SK-N-MC (cell line): Measurements from ENCODE around the gene CLCN6.
A peak's percentile ranks its signal among the peaks of the same experiment; 100 is the strongest.

Experiments
- DNase-seq: peaks from one replicate; pipeline ENCODE4 v3.0.0-alpha.2; 2011; ENCODE audit warnings: low read depth, low spot score
- H3K27ac ChIP-seq: fragments of 200-600 bp; sonication (generic); 2 replicates; pipeline ENCODE4 v1.5.1; 2016; ENCODE audit warnings: mixed run types
- H3K36me3 ChIP-seq: fragments of 200-600 bp; sonication (generic); 2 replicates; pipeline ENCODE4 v1.6.1; 2017; ENCODE audit warnings: antibody characterized with exemption, low read length, mixed read lengths; ENCODE audit not compliant: insufficient read depth
- H3K4me3 ChIP-seq: fragments of 200-600 bp; sonication (generic); 2 replicates; pipeline ENCODE4 v1.5.1; 2016
- H3K9ac ChIP-seq: fragments of 200-600 bp; sonication (generic); 2 replicates; pipeline ENCODE4 v1.8.0; 2017; ENCODE audit warnings: mixed run types, mixed read lengths; ENCODE audit not compliant: insufficient read length
- H3K9me3 ChIP-seq: fragments of 200-600 bp; sonication (generic); 2 replicates; pipeline ENCODE4 v1.6.1; 2017; ENCODE audit warnings: low read depth, mild to moderate bottlenecking, antibody characterized with exemption, low read length, moderate library complexity, mixed read lengths
- EZH2 ChIP-seq: fragments of 200-600 bp; sonication (generic); IDR thresholded peaks from one replicate; pipeline ENCODE4 v1.6.1; 2017; ENCODE audit warnings: antibody characterized with exemption
- FOXP2 ChIP-seq: optimal IDR thresholded peaks from 2 replicates; pipeline ENCODE3; 2011; ENCODE audit warnings: mild to moderate bottlenecking, moderate library complexity; ENCODE audit not compliant: insufficient read depth; ENCODE audit errors: extremely low read length, control extremely low read depth
- POLR2AphosphoS5 ChIP-seq: IDR thresholded peaks from 2 replicates; pipeline ENCODE4 v1.6.1; 2012; ENCODE audit warnings: mild to moderate bottlenecking, low read depth, low read length, borderline replicate concordance

The CLCN6 gene

DNA sequence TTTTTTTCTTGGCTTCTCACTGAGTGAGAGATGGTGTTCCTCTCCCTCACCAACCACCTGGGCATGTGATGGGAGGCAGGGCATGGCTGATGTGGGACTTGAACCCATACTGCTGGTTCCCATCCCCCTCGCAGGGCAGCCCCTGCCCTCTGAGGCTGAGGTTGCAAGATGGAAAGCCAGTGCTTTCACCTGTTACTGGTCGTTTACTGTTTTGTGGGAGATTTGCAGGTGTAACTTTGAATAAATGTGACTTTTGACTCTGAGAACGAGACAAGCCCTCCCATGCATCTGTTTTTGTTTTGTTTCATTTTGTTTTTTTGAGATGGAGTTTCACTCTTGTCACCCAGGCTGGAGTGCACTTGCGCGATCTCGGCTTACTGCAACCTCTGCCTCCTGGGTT, 22.4 kb upstream of the CLCN6 start:
- TF ChIP-seq FOXP2 (no peak), POLR2AphosphoS5 (no peak), EZH2 (no peak)
- H3K9me3 ChIP-seq, result no peaks in the 10 kb centered on the region
- H3K4me3 ChIP-seq, result no peak overlapping the region
- H3K9ac ChIP-seq, result no peak overlapping the region
- H3K36me3 ChIP-seq, result no peaks in the 10 kb centered on the region
- H3K27ac ChIP-seq, result no peak overlapping the region
- DNase-seq, result no peak

DNA sequence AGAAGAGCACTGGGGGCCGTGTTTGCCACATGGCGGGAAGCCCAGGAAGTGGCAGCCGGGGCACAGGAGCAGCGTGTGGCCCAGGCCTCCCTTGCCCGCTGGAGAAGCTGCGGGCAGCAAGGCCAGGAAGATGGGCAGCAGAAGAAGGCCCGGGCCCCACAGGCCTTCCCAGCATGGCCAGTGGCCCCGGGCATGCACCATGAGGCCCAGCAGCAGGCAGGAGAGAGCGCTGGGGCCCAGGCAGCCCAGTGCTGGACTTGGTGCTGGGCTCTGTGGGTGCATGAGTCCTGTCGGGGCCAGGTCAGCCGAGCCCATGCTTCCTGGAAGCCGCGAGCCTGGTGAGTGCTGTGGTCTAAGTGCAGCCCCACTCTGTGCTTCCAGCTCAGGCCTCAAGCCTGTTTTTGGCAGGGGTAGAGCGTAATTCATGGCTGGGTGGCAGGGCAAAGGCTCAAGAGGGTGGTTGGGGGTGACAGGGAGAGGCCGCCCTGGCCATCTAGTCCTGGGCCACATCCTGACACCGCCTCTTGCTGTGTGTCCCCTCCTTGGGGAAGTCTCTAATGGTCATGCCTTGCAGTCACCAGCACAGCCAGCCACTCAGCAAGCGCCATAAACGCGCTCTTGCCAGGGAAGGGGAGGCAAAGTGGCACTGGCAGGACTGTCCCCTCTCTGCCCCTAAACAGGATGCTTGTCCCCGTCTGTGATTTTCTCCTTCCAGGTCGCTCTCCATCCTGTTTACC, 21.6 kb upstream of the CLCN6 start:
- DNase-seq, result no peak
- Histone ChIP-seq H3K27ac (no peak overlapping the region), H3K4me3 (no peak overlapping the region), H3K9me3 (no peaks in the 10 kb centered on the region), H3K36me3 (no peaks in the 10 kb centered on the region), H3K9ac (no peak overlapping the region)
- no peak for TF ChIP-seq FOXP2
- no peak for TF ChIP-seq POLR2AphosphoS5
- TF ChIP-seq EZH2, result no peak

GRCh38 chr1:11784993-11785769, 20.8 kb upstream of the CLCN6 start:
- no peak overlapping the region for H3K27ac ChIP-seq
- H3K9ac ChIP-seq, result no peak overlapping the region
- TF ChIP-seq POLR2AphosphoS5, result no peak
- no peak for TF ChIP-seq FOXP2
- no peak for TF ChIP-seq EZH2
- no peaks in the 10 kb centered on the region for H3K9me3 ChIP-seq
- H3K4me3 ChIP-seq, result no peak overlapping the region
- no peak for DNase-seq
- H3K36me3 ChIP-seq, result no peaks in the 10 kb centered on the region

DNA sequence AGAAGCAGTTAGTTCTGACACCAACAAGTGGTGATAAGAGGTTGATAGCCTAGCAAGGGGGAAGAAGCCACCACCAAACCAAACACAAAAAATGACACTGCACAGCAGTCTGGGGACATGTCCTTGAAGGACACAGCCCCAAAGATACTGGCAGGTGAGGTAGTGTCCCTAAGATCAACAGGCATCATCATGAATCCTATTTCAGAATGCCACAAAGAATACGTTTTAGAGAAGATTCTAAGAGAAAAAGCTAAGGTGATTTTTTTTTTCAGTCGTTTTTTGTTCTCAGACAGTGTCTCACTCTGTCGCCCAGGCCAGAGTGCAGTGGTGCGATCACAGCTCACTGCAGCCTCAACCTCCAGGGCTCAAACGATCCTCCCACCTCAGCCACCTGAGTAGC, 19.8 kb upstream of the CLCN6 start:
- Histone ChIP-seq H3K9ac (no peak overlapping the region), H3K36me3 (no peaks in the 10 kb centered on the region), H3K9me3 (no peaks in the 10 kb centered on the region), H3K4me3 (no peak overlapping the region), H3K27ac (no peak overlapping the region)
- no peak for DNase-seq
- no peak for TF ChIP-seq EZH2
- no peak for TF ChIP-seq FOXP2
- no peak for TF ChIP-seq POLR2AphosphoS5

DNA sequence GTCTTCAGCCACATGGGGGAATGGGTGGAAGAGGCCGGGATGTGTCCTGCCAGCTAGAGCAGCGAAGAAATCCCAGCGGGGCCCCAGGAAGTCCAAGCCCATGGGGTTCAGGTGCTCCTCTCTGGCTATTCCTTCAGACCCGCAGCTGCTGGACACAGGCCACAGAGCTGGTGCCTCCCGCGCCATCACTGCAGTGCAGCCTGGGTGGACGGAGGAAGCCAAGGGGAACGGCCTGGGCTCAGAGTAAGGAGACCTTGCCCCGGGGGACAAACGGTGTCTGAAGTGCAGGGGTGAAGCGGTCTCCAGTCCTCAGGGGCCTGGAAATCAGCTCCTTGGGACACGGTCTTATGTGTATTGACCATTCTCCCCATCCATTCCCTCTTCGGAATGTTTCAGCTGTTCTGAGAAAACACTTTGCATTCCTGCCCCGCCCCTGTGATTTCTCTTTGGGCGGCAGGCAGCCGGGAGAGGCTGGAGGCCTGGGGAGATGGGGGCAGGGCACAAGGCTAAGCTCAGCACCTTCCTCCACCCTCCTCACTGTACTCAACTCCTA, 18.7 kb upstream of the CLCN6 start:
- TF ChIP-seq EZH2 (no peak), POLR2AphosphoS5 (0 out of 2 replicates have a peak, but pooled peaks have one; percentile 9), FOXP2 (no peak)
- DNase-seq, result no peak
- no peaks in the 10 kb centered on the region for H3K36me3 ChIP-seq
- no peak overlapping the region for H3K27ac ChIP-seq
- no peak overlapping the region for H3K9ac ChIP-seq
- H3K9me3 ChIP-seq, result no peaks in the 10 kb centered on the region
- no peak overlapping the region for H3K4me3 ChIP-seq

GRCh38 chr1:11787804-11788436, 18.1 kb upstream of the CLCN6 start:
- H3K9ac ChIP-seq, result no peak overlapping the region
- H3K27ac ChIP-seq, result no peak overlapping the region
- DNase-seq, result no peak
- H3K9me3 ChIP-seq, result no peaks in the 10 kb centered on the region
- TF ChIP-seq POLR2AphosphoS5, result no peak
- TF ChIP-seq FOXP2, result no peak
- no peak for TF ChIP-seq EZH2
- no peak overlapping the region for H3K4me3 ChIP-seq
- H3K36me3 ChIP-seq, result no peaks in the 10 kb centered on the region

- TF ChIP-seq EZH2 (no peak), FOXP2 (no peak), POLR2AphosphoS5 (no peak)
- Histone ChIP-seq H3K9ac (no peak overlapping the region), H3K36me3 (no peaks in the 10 kb centered on the region), H3K27ac (no peak overlapping the region), H3K9me3 (no peaks in the 10 kb centered on the region), H3K4me3 (no peak overlapping the region)
- DNase-seq, result no peak
Measured at GRCh38 chr1:11788549-11789053, 17.4 kb upstream of the CLCN6 start.

DNA sequence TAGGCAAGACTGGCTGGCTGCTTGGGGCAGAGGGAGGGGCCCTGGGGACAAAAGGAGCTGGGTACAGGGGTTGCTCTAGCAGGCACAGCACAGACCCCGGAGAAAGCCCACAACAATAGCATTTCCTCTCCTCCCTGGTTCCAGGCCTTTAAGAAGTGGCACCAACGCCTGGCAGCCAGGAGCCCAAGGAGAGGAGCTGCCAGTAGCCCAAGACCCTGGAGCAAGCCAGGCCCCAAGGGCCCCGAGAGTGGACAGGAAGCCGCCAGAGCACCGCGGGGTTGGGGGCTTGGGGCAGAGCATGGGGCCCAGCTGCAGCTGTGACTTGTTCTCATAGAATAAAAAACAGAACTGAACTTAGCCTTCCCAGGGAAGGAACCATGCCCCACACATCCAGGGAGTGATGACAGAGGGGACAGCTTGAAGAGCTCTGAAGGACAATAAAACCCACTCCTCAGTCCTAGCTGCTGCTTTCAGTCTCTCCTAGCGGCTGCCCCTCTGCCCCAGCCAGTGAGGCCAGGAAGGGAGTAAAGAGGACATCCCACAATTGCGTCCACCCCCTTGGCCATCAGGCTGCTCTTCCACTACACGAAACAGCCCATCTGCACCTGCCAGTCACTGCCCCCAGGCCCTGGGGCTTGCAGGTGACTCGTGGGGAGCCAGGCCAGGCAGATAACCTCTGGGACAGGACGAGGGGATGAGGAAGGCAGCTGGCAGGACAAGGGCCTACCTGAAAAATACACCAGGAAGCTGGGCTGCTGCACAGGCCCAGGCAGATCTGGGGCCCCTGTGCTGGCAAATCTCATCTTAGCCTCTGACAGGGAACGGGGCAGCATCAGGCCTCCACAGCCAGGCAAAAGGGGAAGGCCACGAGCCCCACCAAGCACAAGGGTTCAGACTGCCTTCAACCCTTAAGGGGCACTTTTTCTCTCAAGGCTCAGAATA, 16.6 kb upstream of the CLCN6 start:
- Histone ChIP-seq H3K9ac (no peak overlapping the region), H3K36me3 (no peaks in the 10 kb centered on the region), H3K9me3 (no peaks in the 10 kb centered on the region), H3K27ac (no peak overlapping the region), H3K4me3 (no peak overlapping the region)
- TF ChIP-seq POLR2AphosphoS5, result no peak
- TF ChIP-seq EZH2, result no peak
- no peak for TF ChIP-seq FOXP2
- no peak for DNase-seq
